Lung (tissue), 12 donors: Measurements from ENCODE around the gene AKT1S1. TPM values are rescaled to one million over a fixed set of nuclear protein-coding genes. Genes with fewer than 3 reads are reported as not detected.
A peak's percentile ranks its signal among the peaks of the same experiment; 100 is the strongest.

ENCODE experiments used
- ATAC-seq: fragments of 200-7000 bp; cut with Tn5 transposase; one replicate; pipeline ENCODE4 v1.9.1; 2020; ENCODE audit warnings: moderate number of reproducible peaks; ENCODE audit not compliant: insufficient read depth, low FRiP score
- DNase-seq, 3 donors: peaks; one replicate each; pipeline ENCODE4 v3.0.0-alpha.2; 2013 to 2017
- H3K27ac ChIP-seq, 2 donors: one replicate each; pipeline ENCODE4 v1.5.1; 2013; ENCODE audit warnings: mild to moderate bottlenecking in 2 of 2, moderate library complexity in 2 of 2, control low read depth in 1 of 2, inconsistent platforms in 1 of 2, low read depth in 1 of 2, low read length in 1 of 2
- H3K27me3 ChIP-seq, 3 donors: one replicate each; pipeline ENCODE4 v1.5.1; 2013; ENCODE audit warnings: low read length in 2 of 3; ENCODE audit not compliant: control insufficient read depth in 3 of 3, insufficient read depth in 3 of 3
- H3K36me3 ChIP-seq, 4 donors: one replicate each; pipeline ENCODE4 v1.5.1; 2013; ENCODE audit warnings: low read length in 4 of 4, mild to moderate bottlenecking in 1 of 4, moderate library complexity in 1 of 4; ENCODE audit not compliant: control insufficient read depth in 4 of 4, insufficient read depth in 4 of 4
- H3K4me1 ChIP-seq, 5 donors: one replicate each; pipeline ENCODE4 v1.5.1; 2013; ENCODE audit warnings: low read length in 5 of 5, mild to moderate bottlenecking in 2 of 5, moderate library complexity in 1 of 5; ENCODE audit not compliant: control insufficient read depth in 5 of 5, insufficient read depth in 5 of 5
- H3K4me3 ChIP-seq: one replicate; pipeline ENCODE4 v1.5.1; 2013; ENCODE audit warnings: mild to moderate bottlenecking, control low read depth, moderate library complexity
- H3K9ac ChIP-seq, 2 donors: one replicate each; pipeline ENCODE4 v1.5.1; 2013; ENCODE audit warnings: low read length in 2 of 2, control low read depth in 1 of 2; ENCODE audit not compliant: insufficient read depth in 1 of 2
- H3K9me3 ChIP-seq, 4 donors: one replicate each; pipeline ENCODE4 v1.5.1; 2013; ENCODE audit warnings: low read length in 3 of 4, mild to moderate bottlenecking in 1 of 4, moderate library complexity in 1 of 4; ENCODE audit not compliant: control insufficient read depth in 4 of 4, insufficient read depth in 3 of 4
- CTCF ChIP-seq: IDR thresholded peaks from 2 replicates; pipeline ENCODE4 v1.5.1; 2012; ENCODE audit warnings: mild to moderate bottlenecking; ENCODE audit errors: control extremely low read depth, extremely low read depth
- WGBS, 2 donors: extraction: QIAGEN DNeasy Blood & Tissue Kit; methylation state at CpG; one replicate each; pipeline ENCODE4 v1.1.7; 2013; 5-methylcytosine and 5-hydroxymethylcytosine counted together
- polyA plus RNA-seq, 2 donors: library from polyadenylated mRNA; stranded (reverse); fragments of 200-250 nt; gene quantifications; one replicate each; pipeline ENCODE4 v1.2.1, GENCODE V29; 2013
- total RNA-seq, 2 donors: library from RNA; depleted of rRNA in 1 of 2; stranded (reverse); fragments of >200 nt in 1 of 2; gene quantifications; one replicate each; pipeline ENCODE4 v1.2.1, GENCODE V29; 2014 to 2021
- donor health status: control.
- donor health status: control.
- donor health status: Bipolar disorder and iron deficiency.
- donor health status: healthy.
- donor health status: DM: yes; HTN: yes; CAD: no.

AKT1S1 gene
- total and polyA plus RNA-seq, 4 donors: 6.7 to 46.4 (median 35.9) TPM

- Histone ChIP-seq H3K9ac (no peak overlapping the region), H3K27ac (no peak overlapping the region), H3K4me3 (no peak overlapping the region), H3K4me1 (peaks cover 0 to 4% (median 0%) of the 10 kb centered on the region in 5 donors), H3K9me3 (peaks cover 0 to 8% (median under 1%) of the 10 kb centered on the region in 4 donors), H3K27me3 (no peaks in the 10 kb centered on the region), H3K36me3 (peaks cover 0 to 17% (median 4%) of the 10 kb centered on the region in 4 donors)
- ATAC-seq: no peak
- no peak for TF ChIP-seq CTCF
- peak in 2 of 3 donors; percentile 29 to 54 for DNase-seq
- 53 to 66% methylated on average over 3 of the region's 3 CpGs for WGBS, 2 donors
Observed at GRCh38 chr19:49845414-49845813, 31.7 kb downstream of the AKT1S1 start.

GRCh38 chr19:49844138-49845095 is 32.7 kb downstream of the AKT1S1 start:
- H3K9me3 ChIP-seq: peaks cover 0 to 4% (median under 1%) of the 10 kb centered on the region in 4 donors
- peaks cover 4 to 19% (median 10%) of the 10 kb centered on the region in 4 donors for H3K36me3 ChIP-seq
- peaks cover 0 to 10% (median 1%) of the 10 kb centered on the region in 5 donors for H3K4me1 ChIP-seq
- no peak for DNase-seq
- TF ChIP-seq CTCF: no peak
- no peak overlapping the region for H3K27ac ChIP-seq
- H3K27me3 ChIP-seq: no peaks in the 10 kb centered on the region
- no peak for ATAC-seq
- 52 to 74% methylated on average over 18 of the region's 18 CpGs for WGBS, 2 donors
- no peak overlapping the region for H3K4me3 ChIP-seq
- no peak overlapping the region for H3K9ac ChIP-seq

GRCh38 chr19:49843265-49843664 is 33.9 kb downstream of the AKT1S1 start:
- Histone ChIP-seq H3K9me3 (no peaks in the 10 kb centered on the region), H3K27me3 (no peaks in the 10 kb centered on the region), H3K4me1 (peaks cover 0 to 22% (median 2%) of the 10 kb centered on the region in 5 donors), H3K9ac (no peak overlapping the region), H3K27ac (no peak overlapping the region), H3K36me3 (peaks cover 4 to 21% (median 16%) of the 10 kb centered on the region in 4 donors), H3K4me3 (no peak overlapping the region)
- TF ChIP-seq CTCF: no peak
- DNase-seq (no peak), ATAC-seq (no peak)
- 81 to 83% methylated on average over 3 of the region's 3 CpGs for WGBS, 2 donors
